LNCaP clone FGC (cell line): ENCODE data around the gene POLN.

ENCODE experiments used
- DNase-seq: peaks from one replicate; pipeline ENCODE4 v3.0.0-alpha.2; 2011; ENCODE audit warnings: low read depth
- H3K4me3 ChIP-seq: 2 replicates; pipeline ENCODE4 v1.5.1; 2011; ENCODE audit warnings: mild to moderate bottlenecking, low read depth, low read length, control low read depth
- TF ChIP-seq, protein P1 (sequence below): IDR thresholded peaks from 2 replicates; pipeline ENCODE4 v1.5.1; 2012; ENCODE audit warnings: mild to moderate bottlenecking; ENCODE audit not compliant: control insufficient read depth, insufficient read depth; ENCODE audit errors: extremely low read depth

POLN gene

DNA sequence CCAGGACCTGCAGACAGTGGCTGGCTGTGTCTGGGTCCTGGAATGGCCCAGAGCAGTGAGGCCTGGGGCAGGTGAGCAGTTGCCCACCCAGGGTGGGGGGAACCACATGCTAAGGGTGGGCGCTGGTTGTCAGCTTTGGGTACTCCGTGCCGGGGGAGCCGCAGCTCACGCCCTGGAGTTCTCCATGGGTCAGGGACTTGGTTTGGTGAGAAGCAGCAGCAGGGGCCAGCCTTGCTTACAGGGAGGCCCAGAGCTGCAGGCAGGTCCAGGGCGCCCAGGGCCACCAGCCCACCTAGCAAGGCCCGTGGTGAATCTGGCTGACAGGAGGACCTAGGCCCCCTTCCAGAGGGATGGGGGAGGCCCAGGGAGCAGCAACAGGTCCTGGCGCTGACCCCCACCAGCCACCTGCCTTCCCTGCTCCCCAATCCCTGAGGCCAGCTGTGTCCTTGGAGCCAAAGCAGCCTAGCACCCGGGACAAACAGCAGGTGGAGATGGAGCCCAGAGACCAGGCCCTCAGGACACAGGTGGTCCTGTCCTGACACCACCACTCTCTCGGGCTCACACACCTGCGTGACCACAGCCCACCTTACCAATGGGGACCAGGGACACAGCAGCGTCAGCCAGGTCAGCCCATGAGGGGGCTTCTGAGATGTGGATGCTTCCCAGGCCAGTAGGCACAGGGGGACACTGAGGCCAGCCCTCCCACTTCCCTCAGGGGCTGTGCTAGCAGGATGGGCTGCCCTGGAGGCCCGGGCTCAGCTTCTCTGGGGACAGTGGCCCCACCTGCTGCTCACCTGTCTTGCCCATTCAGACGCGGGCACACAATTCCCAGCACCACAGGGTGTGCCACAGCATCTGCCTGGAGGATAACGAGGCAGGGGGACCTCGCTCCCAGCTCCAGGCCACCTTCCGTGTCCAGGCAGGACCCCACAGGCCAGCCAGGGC, 16.4 kb upstream of the POLN start:
- no peak for DNase-seq
- no peak overlapping the region for H3K4me3 ChIP-seq
- TF ChIP-seq, protein P1, sequence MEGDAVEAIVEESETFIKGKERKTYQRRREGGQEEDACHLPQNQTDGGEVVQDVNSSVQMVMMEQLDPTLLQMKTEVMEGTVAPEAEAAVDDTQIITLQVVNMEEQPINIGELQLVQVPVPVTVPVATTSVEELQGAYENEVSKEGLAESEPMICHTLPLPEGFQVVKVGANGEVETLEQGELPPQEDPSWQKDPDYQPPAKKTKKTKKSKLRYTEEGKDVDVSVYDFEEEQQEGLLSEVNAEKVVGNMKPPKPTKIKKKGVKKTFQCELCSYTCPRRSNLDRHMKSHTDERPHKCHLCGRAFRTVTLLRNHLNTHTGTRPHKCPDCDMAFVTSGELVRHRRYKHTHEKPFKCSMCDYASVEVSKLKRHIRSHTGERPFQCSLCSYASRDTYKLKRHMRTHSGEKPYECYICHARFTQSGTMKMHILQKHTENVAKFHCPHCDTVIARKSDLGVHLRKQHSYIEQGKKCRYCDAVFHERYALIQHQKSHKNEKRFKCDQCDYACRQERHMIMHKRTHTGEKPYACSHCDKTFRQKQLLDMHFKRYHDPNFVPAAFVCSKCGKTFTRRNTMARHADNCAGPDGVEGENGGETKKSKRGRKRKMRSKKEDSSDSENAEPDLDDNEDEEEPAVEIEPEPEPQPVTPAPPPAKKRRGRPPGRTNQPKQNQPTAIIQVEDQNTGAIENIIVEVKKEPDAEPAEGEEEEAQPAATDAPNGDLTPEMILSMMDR: no peak

DNA sequence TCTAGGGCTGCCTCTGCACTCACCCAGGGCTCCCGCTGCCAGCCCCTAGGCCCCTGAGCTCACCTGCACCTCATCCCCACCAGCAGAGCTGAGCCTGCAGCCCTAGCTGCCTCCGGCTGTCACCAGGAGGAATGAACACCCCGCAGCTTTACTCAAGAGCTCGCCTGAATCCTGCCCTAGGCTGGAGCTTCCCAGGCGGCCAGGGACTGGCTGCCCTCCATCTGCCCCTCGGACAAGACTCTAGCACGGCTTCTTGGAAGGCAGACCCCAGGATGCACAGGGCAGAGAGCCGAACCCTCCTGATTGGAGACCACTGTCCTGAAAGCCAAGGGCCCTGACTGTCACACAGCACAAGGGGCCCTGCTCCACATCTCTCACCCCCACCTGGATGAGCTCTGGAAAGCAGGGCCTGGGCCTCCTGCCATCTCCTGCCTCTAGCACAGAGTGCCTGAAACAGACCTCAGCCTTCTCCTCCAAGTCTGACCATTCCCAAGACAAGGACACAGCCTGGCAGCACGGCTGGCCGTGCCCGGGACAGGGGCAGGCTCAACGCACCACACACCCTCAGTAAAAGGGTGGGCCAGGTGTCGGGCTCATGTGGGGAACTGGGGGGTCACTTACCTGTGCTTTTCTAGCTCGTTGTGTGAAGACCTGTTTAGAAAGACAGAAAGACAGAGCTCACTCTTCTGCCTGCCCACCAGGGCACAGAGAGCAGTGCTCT, 15.6 kb upstream of the POLN start:
- TF ChIP-seq, protein P1: no peak
- no peak overlapping the region for H3K4me3 ChIP-seq
- DNase-seq: no peak

DNA sequence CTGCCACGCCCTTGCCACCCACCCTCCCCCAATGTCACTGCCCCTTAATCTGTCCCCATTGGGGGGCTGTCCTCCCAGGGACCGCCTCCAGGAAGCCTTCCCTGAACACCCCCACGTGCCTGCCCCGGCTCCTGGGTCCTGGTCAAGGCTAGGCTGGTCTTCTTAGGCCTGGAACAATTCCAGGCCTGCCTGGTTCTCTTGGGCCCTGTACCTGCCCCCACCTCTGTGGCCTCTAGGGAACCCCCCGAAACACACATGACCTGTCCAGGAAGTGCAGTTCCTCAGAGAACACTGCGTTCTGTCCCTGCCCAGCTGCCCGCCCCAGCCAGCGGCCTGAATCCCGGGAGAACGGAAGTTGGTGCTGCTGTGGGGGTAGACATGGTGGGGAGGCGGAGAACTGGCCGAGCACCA, 14.9 kb upstream of the POLN start:
- TF ChIP-seq, protein P1: no peak
- no peak for DNase-seq
- H3K4me3 ChIP-seq: no peak overlapping the region

DNA sequence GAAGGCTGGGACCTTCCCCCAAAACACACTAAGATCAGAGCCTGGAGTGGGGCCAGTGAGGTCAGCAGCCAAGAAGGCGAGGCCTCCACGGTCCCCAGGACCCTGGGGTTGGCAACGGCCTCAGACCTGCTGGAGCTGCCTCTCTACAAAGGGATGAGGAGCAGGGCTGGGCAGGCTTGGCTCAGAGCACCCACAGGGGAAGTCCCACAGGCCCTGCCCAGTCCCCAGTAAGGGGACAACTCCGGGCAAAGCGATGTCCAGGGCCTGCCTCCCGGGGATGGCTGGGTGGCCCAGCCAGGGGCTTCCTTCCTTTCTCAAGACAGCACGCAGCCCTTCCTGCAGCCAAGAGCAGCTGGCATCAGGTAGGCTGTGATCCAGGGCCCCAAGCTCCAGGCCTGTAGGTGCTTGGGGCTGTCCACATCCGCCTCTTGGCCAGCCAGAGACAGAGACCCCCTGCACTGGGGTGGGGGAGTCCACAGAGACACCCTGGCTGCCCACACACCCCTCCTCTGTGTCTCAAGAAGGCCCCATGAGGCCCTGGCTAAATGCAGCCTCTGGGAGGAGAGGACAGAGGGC, 14.3 kb upstream of the POLN start:
- TF ChIP-seq, protein P1: no peak
- no peak for DNase-seq
- H3K4me3 ChIP-seq: no peak overlapping the region

DNA sequence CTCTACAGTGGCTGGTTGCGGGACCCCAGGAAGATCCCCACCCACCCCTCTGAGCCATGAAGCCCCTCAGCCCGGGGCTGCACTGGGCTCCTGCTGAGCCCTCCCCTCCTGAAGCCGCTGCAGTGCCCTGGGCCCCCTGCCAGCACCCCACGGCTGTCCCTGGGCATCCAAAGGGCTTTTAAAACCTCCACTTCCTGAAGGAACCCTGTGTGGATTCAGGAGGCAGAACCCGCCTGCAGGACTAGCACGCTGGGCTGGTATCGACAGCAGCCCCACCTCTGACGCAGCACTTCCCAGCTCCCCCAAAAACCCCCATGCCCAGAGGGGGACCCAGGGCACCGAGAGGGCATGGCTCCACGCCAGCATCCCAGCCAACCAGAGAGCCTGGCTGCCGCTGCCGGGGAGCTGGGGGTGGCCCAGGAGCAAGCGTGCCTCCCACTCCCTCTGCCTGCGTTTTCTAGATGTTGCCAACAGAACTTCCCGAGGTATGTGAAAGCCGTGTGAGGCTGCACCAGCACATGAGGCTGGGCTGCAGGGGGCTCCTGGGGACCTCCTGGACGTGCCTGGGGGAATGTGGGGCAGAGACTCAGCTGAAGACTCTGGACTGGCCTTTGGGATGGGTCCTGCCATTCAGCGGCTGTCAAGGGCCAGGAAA, 13.7 kb upstream of the POLN start:
- TF ChIP-seq, protein P1: no peak

DNA sequence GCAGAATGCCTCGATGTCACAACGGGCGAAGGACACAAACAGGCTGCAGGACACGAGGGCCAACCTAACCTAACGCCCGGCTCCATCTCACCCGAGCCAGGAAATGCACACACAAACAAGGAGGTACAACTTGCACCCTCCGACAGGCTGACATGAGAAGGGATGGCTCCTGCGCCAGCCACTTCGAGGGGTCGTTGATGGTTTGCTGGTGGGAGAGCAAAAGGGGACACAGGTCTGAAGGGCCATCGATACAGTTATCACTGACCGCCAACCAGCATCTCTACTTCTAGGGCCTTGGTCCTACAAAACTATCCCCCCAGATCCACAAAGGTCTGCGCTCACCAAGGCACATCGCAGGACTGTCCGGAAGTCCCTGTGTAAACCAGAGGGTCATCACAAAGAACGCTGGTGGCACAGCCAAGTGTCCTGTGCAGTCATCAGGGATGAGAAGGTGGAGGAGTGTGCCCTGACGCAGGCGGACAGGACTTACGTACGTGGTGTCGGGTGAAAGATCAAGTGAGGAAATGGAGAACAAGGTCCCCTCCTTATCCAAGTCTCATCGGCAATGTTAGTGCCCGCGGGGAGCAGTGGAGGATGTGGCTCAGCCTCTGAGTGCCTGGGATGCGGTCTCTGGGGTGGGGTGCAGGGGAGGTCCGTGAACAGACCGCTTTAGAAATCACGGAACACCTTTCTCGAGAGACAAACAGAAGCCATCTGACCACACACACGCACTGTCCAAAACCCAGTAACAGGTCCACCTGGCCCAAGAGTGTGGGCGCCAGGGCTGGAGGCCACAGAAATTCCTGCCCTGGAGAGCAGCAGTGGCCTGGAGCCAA, 13.0 kb upstream of the POLN start:
- TF ChIP-seq, protein P1: no peak
- H3K4me3 ChIP-seq: no peak overlapping the region
- DNase-seq: no peak

More for the DNA sequence above, 13.7 kb upstream of the POLN start:
- no peak for DNase-seq
- H3K4me3 ChIP-seq: no peak overlapping the region
